Caco-2 (cell line): ENCODE data around the gene TNS3. TPM values are rescaled to one million over a fixed set of nuclear protein-coding genes. Genes with fewer than 3 reads are reported as not detected.

Experiments used
- BruUV-seq: library from RNA; stranded (reverse); fragments of 400-500 nt; replicated peaks from 2 replicates; lab custom pipeline; 2021; lab: Mats Ljungman, UMichigan
- CTCF ChIA-PET: fragments of 300-600 bp; sonication (Branson Sonifier 250); formaldehyde crosslinking; loops from one replicate; lab custom pipeline; 2022; ENCODE audit warnings: antibody characterized with exemption; lab: Charles Lee
- POLR2A ChIA-PET: fragments of 300-600 bp; sonication (Branson Sonifier 250); formaldehyde crosslinking; loops from one replicate; lab custom pipeline; 2022; ENCODE audit warnings: antibody characterized with exemption; lab: Charles Lee
- DNase-seq, 2 experiments: peaks; one replicate each; pipeline versions ENCODE4 v3.0.0 to v3.0.0-alpha.2; 2020 to 2022
- H3K27me3 ChIP-seq: replicated peaks from 2 replicates; pipeline ENCODE4 v1.6.0; 2011; ENCODE audit warnings: low read length; ENCODE audit not compliant: control insufficient read depth, insufficient read depth
- H3K36me3 ChIP-seq: 2 replicates; pipeline ENCODE4 v1.5.1; 2011; ENCODE audit warnings: low read length; ENCODE audit not compliant: control insufficient read depth, insufficient read depth
- H3K4me1 ChIP-seq: fragments of 250-450 bp; sonication (Bioruptor Pico); 2 replicates; pipeline ENCODE4 v1.5.1; 2020; ENCODE audit warnings: mild to moderate bottlenecking
- H3K4me3 ChIP-seq: 2 replicates; pipeline ENCODE4 v1.5.1; 2011; ENCODE audit warnings: low read depth, mild to moderate bottlenecking, control low read depth, low read length
- H3K9me3 ChIP-seq: fragments of 250-450 bp; sonication (Bioruptor Pico); 2 replicates; pipeline ENCODE4 v1.5.1; 2020; ENCODE audit warnings: mild to moderate bottlenecking, moderate library complexity
- H3K27ac Mint-ChIP-seq: one replicate; pipeline ENCODE4 v1.8.0; 2022; ENCODE audit warnings: mixed read lengths; ENCODE audit not compliant: unreplicated experiment
- H3K27me3 Mint-ChIP-seq: one replicate; pipeline ENCODE4 v1.8.0; 2022; ENCODE audit warnings: mixed read lengths; ENCODE audit not compliant: insufficient read depth, unreplicated experiment
- H3K36me3 Mint-ChIP-seq: one replicate; pipeline ENCODE4 v1.8.0; 2022; ENCODE audit warnings: mild to moderate bottlenecking, mixed read lengths; ENCODE audit not compliant: insufficient read depth, unreplicated experiment
- H3K4me1 Mint-ChIP-seq: one replicate; pipeline ENCODE4 v1.8.0; 2022; ENCODE audit warnings: low read depth, mixed read lengths; ENCODE audit not compliant: unreplicated experiment
- H3K4me3 Mint-ChIP-seq: one replicate; pipeline ENCODE4 v1.8.0; 2022; ENCODE audit warnings: mild to moderate bottlenecking, moderate library complexity, mixed read lengths; ENCODE audit not compliant: unreplicated experiment
- H3K9me3 Mint-ChIP-seq: one replicate; pipeline ENCODE4 v1.8.0; 2022; ENCODE audit warnings: mixed read lengths; ENCODE audit not compliant: unreplicated experiment
- CTCF ChIP-seq, 2 experiments: fragments of 200-600 bp in 1 of 2; IDR thresholded peaks; 1 replicate in 1 of 2; 2 replicates in 1 of 2; pipeline versions ENCODE4 v1.5.1 to v1.8.0; 2011 to 2022; ENCODE audit warnings: antibody characterized with exemption in 1 of 2, control low read depth in 1 of 2, inconsistent platforms in 1 of 2, low read depth in 1 of 2, low read length in 1 of 2, mild to moderate bottlenecking in 1 of 2, moderate library complexity in 1 of 2; ENCODE audit not compliant: insufficient read depth in 1 of 2, severe bottlenecking in 1 of 2, unreplicated experiment in 1 of 2
- intact Hi-C: fragments of 100-400 bp; cut with micrococcal nuclease; formaldehyde crosslinking; loops from one replicate; pipeline ENCODE4 v1.10.0; 2022; ENCODE audit not compliant: unreplicated experiment
- total RNA-seq: library from RNA; stranded (reverse); gene quantifications from 2 replicates; pipeline ENCODE4 v1.2.3, GENCODE V29; 2022

TNS3 gene
- total RNA-seq, 1 experiment from 2014 or later: 263 TPM

- H3K36me3 ChIP-seq: 0 out of 2 replicates have a peak, but pooled peaks cover 3% of the 10 kb centered on the region
- no peak overlapping the region for H3K4me3 ChIP-seq
- intact Hi-C loops: loop anchor here (5.0 kb wide), 2 partner anchors 288 to 343 kb away; no protein-coding TSS in a partner anchor
Observed at GRCh38 chr7:47474211-47474936, 107.5 kb downstream of the TNS3 start.

GRCh38 chr7:47473499-47474210 lies 108.3 kb downstream of the TNS3 start:
- POLR2A ChIA-PET: no interaction called here

More at GRCh38 chr7:47474211-47474936, 107.5 kb downstream of the TNS3 start:
- POLR2A ChIA-PET: interaction anchor here (0.5 kb wide), 1 partner anchor 554 kb away, joined by 5 read pairs; no protein-coding TSS in a partner anchor
- no peaks in the 10 kb centered on the region for H3K27me3 ChIP-seq
- H3K4me1 Mint-ChIP-seq: peaks cover 37% of the 10 kb centered on the region
- no peak for DNase-seq
- no peak for TF ChIP-seq CTCF (IDR thresholded peaks at IDR 0.05; ENCODE audit: insufficient read depth in 1 of 2, low read depth in 1 of 2, low read length in 1 of 2, severe bottlenecking in 1 of 2, unreplicated experiment in 1 of 2)
- no peak overlapping the region for H3K4me3 Mint-ChIP-seq
- no peaks in the 10 kb centered on the region for H3K9me3 Mint-ChIP-seq
- CTCF ChIA-PET: no interaction called here
- H3K9me3 ChIP-seq: no peaks in the 10 kb centered on the region
- peaks cover 69% of the 10 kb centered on the region for H3K4me1 ChIP-seq
- H3K36me3 Mint-ChIP-seq: peaks cover 53% of the 10 kb centered on the region
- no TSS peak for BruUV-seq
- H3K27me3 Mint-ChIP-seq: no peaks in the 10 kb centered on the region
- no peak overlapping the region for H3K27ac Mint-ChIP-seq

More at GRCh38 chr7:47473499-47474210, 108.3 kb downstream of the TNS3 start:
- Histone ChIP-seq H3K9me3 (no peaks in the 10 kb centered on the region), H3K4me1 (peaks cover 76% of the 10 kb centered on the region), H3K4me3 (no peak overlapping the region), H3K27me3 (no peaks in the 10 kb centered on the region), H3K36me3 (0 out of 2 replicates have a peak, but pooled peaks cover 3% of the 10 kb centered on the region)
- intact Hi-C loops: loop anchor here (5.0 kb wide), 2 partner anchors 289 to 344 kb away; no protein-coding TSS in a partner anchor
- Mint-ChIP-seq H3K9me3 (no peaks in the 10 kb centered on the region), H3K4me1 (peaks cover 37% of the 10 kb centered on the region), H3K4me3 (no peak overlapping the region), H3K27me3 (no peaks in the 10 kb centered on the region), H3K27ac (no peak overlapping the region), H3K36me3 (peaks cover 56% of the 10 kb centered on the region)
- TF ChIP-seq CTCF (IDR thresholded peaks at IDR 0.05; ENCODE audit: insufficient read depth in 1 of 2, low read depth in 1 of 2, low read length in 1 of 2, severe bottlenecking in 1 of 2, unreplicated experiment in 1 of 2): no peak
- BruUV-seq: no TSS peak
- CTCF ChIA-PET: no interaction called here
- DNase-seq: no peak
